Transverse colon (tissue), 4 donors: Measurements from ENCODE around the gene APOC3. TPM values are rescaled to one million over a fixed set of nuclear protein-coding genes. Genes with fewer than 3 reads are reported as not detected.
A peak's percentile ranks its signal among the peaks of the same experiment; 100 is the strongest.

ENCODE experiments used
- DNase-seq: peaks from one replicate; pipeline ENCODE4 v3.0.0-alpha.2; 2019
- H3K27ac ChIP-seq, 4 donors: fragments of 200-600 bp; sonication (generic); 2 replicates each; pipeline ENCODE4 v1.5.1; 2016 to 2018; ENCODE audit warnings: inconsistent platforms in 4 of 4
- H3K27me3 ChIP-seq: fragments of 200-600 bp; sonication (generic); 2 replicates; pipeline ENCODE4 v1.5.1; 2017; ENCODE audit warnings: inconsistent platforms
- H3K36me3 ChIP-seq, 4 donors: fragments of 200-600 bp; sonication (generic); 2 replicates each; pipeline ENCODE4 v1.5.1; 2017 to 2019; ENCODE audit warnings: inconsistent platforms in 4 of 4
- H3K4me1 ChIP-seq, 4 donors: fragments of 200-600 bp; sonication (generic); 2 replicates each; pipeline ENCODE4 v1.5.1; 2017 to 2020; ENCODE audit warnings: inconsistent platforms in 4 of 4
- H3K4me3 ChIP-seq, 4 donors: fragments of 200-600 bp; sonication (generic); 1 replicate in 1 of 4; 2 replicates in 3 of 4; pipeline versions ENCODE4 v1.5.1 to v1.6.1; 2017 to 2019; ENCODE audit warnings: inconsistent platforms in 4 of 4
- H3K9me3 ChIP-seq, 2 donors: fragments of 200-600 bp; sonication (generic); 2 replicates each; pipeline ENCODE4 v1.5.1; 2017 to 2019; ENCODE audit warnings: inconsistent platforms in 2 of 2
- EP300 ChIP-seq: sonication (generic); formaldehyde crosslinking; IDR thresholded peaks from one replicate; pipeline ENCODE4 v1.6.1; 2017; ENCODE audit warnings: antibody characterized with exemption, low read depth
- POLR2A ChIP-seq: fragments of 450-650 bp; IDR thresholded peaks from one replicate; pipeline ENCODE4 v1.6.1; 2016; ENCODE audit warnings: antibody characterized with exemption, mild to moderate bottlenecking, moderate library complexity
- POLR2AphosphoS5 ChIP-seq, 3 donors: sonication (generic); formaldehyde crosslinking; IDR thresholded peaks; one replicate each; pipeline ENCODE4 v1.6.1; 2016; ENCODE audit warnings: antibody characterized with exemption in 3 of 3
- WGBS, 2 donors: methylation state at CpG; one replicate each; pipeline ENCODE4 v1.1.5; 2018; ENCODE audit warnings: low coverage in 1 of 2; 5-methylcytosine and 5-hydroxymethylcytosine counted together
- in situ Hi-C, 4 donors: fragments of 200-750 bp; cut with MboI; loops; one replicate each; pipeline versions ENCODE4 v1.15.0 to v1.15.1; 2017; ENCODE audit warnings: low sequenced_read_pairs in 3 of 4, low pct_ligation_motif_present in 1 of 4, low pct_unique_long_range_greater_than_20kb in 1 of 4
- intact Hi-C: fragments of 100-400 bp; cut with DNase I; formaldehyde crosslinking; loops from one replicate; pipeline ENCODE4 v1.15.1; 2023; ENCODE audit warnings: low total_unique reads
- total RNA-seq, 4 donors: library from RNA; depleted of rRNA; stranded (reverse); fragments of >200 nt; gene quantifications; one replicate each; pipeline ENCODE4 v1.1.0, GENCODE V29; 2016
- TF ChIP-seq, protein P1 (sequence below), 5 experiments: fragments of 200-600 bp in 3 of 5; fragments of 450-650 bp in 2 of 5; sonication (generic) in 3 of 5; IDR thresholded peaks; 1 replicate in 2 of 5; 2 replicates in 3 of 5; pipeline ENCODE4 v1.5.1; 2016 to 2017; ENCODE audit warnings: antibody characterized with exemption in 5 of 5, inconsistent platforms in 3 of 5, mild to moderate bottlenecking in 2 of 5, moderate library complexity in 1 of 5

Gene APOC3
- total RNA-seq, 4 donors from 2014 or later = 3.0 to 5.3 TPM; not detected in 2

GRCh38 chr11:116804001-116804400 is 25.7 kb upstream of the APOC3 start:
- Histone ChIP-seq H3K4me3 (no peak overlapping the region), H3K4me1 (peaks cover 0 to 7% (median 2%) of the 10 kb centered on the region in 4 donors), H3K27me3 (no peaks in the 10 kb centered on the region), H3K27ac (no peak overlapping the region), H3K9me3 (no peaks in the 10 kb centered on the region), H3K36me3 (no peaks in the 10 kb centered on the region)
- in situ Hi-C loops = no loop called here
- DNase-seq = no peak
- TF ChIP-seq EP300 (no peak), POLR2A (no peak), POLR2AphosphoS5 (IDR thresholded peaks at IDR 0.05) (no peak)
- TF ChIP-seq, protein P1, sequence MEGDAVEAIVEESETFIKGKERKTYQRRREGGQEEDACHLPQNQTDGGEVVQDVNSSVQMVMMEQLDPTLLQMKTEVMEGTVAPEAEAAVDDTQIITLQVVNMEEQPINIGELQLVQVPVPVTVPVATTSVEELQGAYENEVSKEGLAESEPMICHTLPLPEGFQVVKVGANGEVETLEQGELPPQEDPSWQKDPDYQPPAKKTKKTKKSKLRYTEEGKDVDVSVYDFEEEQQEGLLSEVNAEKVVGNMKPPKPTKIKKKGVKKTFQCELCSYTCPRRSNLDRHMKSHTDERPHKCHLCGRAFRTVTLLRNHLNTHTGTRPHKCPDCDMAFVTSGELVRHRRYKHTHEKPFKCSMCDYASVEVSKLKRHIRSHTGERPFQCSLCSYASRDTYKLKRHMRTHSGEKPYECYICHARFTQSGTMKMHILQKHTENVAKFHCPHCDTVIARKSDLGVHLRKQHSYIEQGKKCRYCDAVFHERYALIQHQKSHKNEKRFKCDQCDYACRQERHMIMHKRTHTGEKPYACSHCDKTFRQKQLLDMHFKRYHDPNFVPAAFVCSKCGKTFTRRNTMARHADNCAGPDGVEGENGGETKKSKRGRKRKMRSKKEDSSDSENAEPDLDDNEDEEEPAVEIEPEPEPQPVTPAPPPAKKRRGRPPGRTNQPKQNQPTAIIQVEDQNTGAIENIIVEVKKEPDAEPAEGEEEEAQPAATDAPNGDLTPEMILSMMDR (IDR thresholded peaks at IDR 0.05) = no peak
- intact Hi-C loops = no loop called here
- WGBS, 2 donors = 58 to 67% methylated on average over 1 to 3 of the region's 3 CpGs

GRCh38 chr11:116807601-116808261 is 22.0 kb upstream of the APOC3 start:
- TF ChIP-seq, protein P1 (IDR thresholded peaks at IDR 0.05) = no peak
- TF ChIP-seq POLR2A (no peak), POLR2AphosphoS5 (IDR thresholded peaks at IDR 0.05) (no peak), EP300 (no peak)
- in situ Hi-C loops = no loop called here
- no peaks in the 10 kb centered on the region for H3K27me3 ChIP-seq

DNA sequence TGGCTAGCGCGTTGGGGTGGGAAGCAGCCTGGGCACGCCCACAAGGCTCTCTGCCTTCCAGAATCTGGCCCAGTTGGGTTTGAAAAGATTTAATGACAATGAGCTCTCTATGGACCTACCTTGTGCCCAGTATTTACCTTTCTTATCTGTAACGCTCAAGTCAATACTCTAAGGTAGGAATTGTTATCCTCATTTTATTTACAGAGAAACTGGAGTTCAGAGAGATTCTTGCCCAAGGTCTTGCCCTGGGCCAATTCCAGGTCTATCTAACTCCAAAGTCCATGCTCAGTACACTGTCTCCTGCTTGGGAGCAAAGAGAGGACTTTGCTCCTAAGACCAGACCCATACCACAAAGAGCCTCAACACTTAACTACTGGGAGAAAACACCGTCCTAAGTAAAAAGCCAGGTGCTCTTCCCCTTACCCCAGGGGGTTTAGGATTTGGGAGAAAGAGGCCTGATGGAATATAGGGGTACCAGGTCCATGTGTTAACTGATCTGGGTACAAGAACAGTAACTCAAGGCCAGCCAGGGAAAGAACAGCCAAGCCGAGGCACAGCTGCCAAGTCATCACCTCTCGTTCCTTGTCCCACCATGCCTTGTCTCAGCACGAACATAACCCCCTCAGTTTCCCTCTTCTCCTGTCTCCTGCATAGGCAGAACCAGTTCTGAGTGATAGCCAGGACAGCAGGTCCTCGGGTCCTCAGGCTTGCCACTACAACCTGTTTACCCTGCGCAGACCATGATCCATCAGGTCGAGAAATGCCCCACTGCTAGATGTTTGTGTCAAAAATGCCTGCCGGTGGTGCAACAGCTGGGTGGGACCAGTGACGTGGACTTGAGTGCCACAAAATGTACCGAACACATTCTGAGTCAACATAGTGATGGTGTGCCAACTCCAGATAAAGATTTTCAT is 21.2 kb upstream of the APOC3 start:
- in situ Hi-C loops = no loop called here
- H3K36me3 ChIP-seq = no peaks in the 10 kb centered on the region
- peaks cover 0 to 7% (median 2%) of the 10 kb centered on the region in 4 donors for H3K4me1 ChIP-seq
- no peak overlapping the region for H3K4me3 ChIP-seq
- intact Hi-C loops = no loop called here
- WGBS, 2 donors = 42 to 45% methylated on average over 5 to 14 of the region's 14 CpGs
- TF ChIP-seq POLR2AphosphoS5 (IDR thresholded peaks at IDR 0.05) (no peak), POLR2A (no peak), EP300 (no peak)
- TF ChIP-seq, protein P1 (IDR thresholded peaks at IDR 0.05) = no peak
- H3K9me3 ChIP-seq = no peaks in the 10 kb centered on the region
- H3K27ac ChIP-seq = no peak overlapping the region
- DNase-seq = peak; percentile 48
- H3K27me3 ChIP-seq = no peaks in the 10 kb centered on the region

More at GRCh38 chr11:116807601-116808261, 22.0 kb upstream of the APOC3 start:
- Histone ChIP-seq H3K27ac (no peak overlapping the region), H3K9me3 (no peaks in the 10 kb centered on the region), H3K4me1 (peaks cover 0 to 7% (median 2%) of the 10 kb centered on the region in 4 donors), H3K36me3 (no peaks in the 10 kb centered on the region), H3K4me3 (no peak overlapping the region)
- no peak for DNase-seq
- intact Hi-C loops = no loop called here
- WGBS, 2 donors = 81 to 84% methylated on average over 2 to 6 of the region's 6 CpGs

GRCh38 chr11:116811194-116811593 is 18.5 kb upstream of the APOC3 start:
- TF ChIP-seq POLR2AphosphoS5 (IDR thresholded peaks at IDR 0.05) = no peak
- TF ChIP-seq, protein P1 (IDR thresholded peaks at IDR 0.05) = no peak
- TF ChIP-seq POLR2A = no peak
- no peak for TF ChIP-seq EP300
- no peak for DNase-seq
- Histone ChIP-seq H3K4me1 (peaks cover 0 to 7% (median 2%) of the 10 kb centered on the region in 4 donors), H3K27me3 (no peaks in the 10 kb centered on the region), H3K4me3 (no peak overlapping the region), H3K9me3 (no peaks in the 10 kb centered on the region), H3K36me3 (no peaks in the 10 kb centered on the region), H3K27ac (no peak overlapping the region)
- intact Hi-C loops = no loop called here
- in situ Hi-C loops = no loop called here
- 60 to 88% methylated on average over 3 of the region's 3 CpGs for WGBS, 2 donors
